HG02885 (cell line): ENCODE measurements around the gene KSR1.
"Not testable (repeated sequence)": the region's sequence is repeated elsewhere in the genome, so short reads cannot be mapped to it uniquely, and the experiment has no call there.

Experiments
- ATAC-seq: cut with Tn5 transposase; IDR thresholded peaks from one replicate; pipeline ENCODE4 v1.9.1; 2021; ENCODE audit warnings: mild to moderate bottlenecking; ENCODE audit not compliant: unreplicated experiment, poor library complexity

KSR1 gene

DNA sequence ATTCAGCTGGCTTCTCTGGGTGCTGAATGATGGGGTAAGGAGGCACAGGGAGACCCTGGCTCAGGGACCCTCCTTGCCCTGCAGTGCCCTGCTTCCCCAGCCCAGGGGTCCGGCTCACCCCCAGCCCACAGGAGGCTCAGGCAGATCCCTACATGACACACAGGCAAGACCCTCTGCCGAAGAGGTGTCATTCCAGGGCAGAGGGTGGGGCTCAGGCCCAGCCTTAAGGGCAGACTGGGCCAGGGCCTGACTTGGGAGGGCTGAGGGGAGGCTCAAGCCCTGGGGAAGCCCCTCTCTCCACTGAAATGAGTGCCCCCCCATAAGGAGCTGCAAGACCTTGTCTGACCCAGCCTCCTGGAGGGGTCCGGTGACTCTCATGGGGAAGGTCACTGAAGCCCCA, 30.3 kb upstream of the KSR1 start:
- no peak for ATAC-seq

DNA sequence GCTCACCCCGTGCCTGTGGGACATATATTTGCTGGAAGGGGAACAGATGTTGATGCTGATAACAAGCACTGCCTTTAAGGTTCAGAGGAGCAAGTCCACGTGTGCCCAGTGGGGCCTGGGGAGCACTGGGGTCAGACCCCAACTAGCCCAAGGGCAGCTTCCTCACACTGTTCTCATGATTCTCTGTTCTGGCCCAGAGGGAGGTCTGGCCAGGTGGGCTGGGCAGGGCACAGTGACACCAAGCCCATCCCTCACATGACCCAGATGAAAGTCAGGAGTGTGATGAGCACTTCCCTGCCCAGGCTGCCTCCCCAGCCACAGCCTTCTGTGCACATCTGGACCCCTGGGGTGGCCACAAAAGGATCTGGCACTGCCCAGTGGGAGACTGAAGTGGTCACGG, 29.8 kb upstream of the KSR1 start:
- ATAC-seq = not testable (repeated sequence)

DNA sequence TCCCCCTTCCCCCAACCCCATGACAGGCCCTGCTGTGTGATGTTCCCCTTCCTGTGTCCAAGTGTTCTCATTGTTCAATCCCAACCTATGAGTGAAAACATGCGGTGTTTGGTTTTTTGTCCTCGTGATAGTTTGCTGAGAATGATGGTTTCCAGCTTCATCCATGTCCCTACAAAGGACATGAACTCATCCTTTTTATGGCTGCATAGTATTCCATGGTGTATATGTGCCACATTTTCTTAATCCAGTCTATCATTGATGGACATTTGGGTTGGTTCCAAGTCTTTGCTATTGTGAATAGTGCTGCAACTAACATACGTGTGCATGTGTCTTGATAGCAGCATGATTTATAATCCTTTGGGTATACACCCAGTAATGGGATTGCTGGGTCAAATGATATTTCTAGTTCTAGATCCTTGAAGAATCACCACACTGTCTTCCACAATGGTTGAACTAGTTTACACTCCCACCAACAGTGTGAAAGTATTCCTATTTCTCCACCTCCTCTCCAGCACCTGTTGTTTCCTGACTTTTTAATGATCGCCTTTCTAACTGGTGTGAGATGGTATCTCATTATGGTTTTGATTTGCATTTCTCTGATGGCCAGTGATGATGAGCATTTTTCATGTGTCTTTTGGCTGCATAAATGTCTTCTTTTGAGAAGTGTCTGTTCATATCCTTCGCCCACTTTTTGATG, 28.9 kb upstream of the KSR1 start:
- ATAC-seq = not testable (repeated sequence)

DNA sequence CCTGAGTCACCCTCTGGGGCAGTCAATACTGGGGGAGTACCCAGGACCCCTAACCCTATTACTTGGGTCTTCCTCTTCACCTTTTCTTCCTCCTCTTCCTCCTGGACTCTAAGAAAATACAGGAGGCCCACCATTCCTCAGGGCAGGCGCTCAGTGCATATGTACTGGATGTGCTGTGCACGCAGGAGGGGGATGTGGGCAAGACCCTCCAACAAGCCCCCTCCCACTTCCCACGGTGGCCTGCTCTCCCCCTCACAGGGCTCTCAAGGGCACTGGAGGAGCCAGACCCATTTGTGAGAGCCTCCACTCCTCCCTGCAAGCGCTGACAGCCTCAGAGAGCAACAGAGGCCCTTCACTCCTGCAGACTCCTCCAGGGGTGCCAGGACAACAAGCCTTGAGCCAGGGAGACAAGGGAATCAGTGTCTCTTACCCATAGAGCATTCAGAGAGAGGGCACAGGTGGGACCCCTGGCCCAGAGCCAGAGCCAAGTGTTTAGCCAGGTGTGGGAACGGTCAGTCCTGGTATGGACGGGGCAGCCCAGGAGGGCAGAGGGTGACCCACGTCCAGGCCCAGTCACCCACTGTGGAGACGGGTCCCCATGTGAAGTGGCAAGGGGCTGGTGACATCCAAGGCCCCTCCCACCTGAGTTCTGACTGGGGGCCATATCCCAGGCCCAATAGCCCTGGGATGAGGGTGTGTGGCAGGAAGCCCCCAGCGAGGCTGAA, 27.3 kb upstream of the KSR1 start:
- no peak for ATAC-seq

DNA sequence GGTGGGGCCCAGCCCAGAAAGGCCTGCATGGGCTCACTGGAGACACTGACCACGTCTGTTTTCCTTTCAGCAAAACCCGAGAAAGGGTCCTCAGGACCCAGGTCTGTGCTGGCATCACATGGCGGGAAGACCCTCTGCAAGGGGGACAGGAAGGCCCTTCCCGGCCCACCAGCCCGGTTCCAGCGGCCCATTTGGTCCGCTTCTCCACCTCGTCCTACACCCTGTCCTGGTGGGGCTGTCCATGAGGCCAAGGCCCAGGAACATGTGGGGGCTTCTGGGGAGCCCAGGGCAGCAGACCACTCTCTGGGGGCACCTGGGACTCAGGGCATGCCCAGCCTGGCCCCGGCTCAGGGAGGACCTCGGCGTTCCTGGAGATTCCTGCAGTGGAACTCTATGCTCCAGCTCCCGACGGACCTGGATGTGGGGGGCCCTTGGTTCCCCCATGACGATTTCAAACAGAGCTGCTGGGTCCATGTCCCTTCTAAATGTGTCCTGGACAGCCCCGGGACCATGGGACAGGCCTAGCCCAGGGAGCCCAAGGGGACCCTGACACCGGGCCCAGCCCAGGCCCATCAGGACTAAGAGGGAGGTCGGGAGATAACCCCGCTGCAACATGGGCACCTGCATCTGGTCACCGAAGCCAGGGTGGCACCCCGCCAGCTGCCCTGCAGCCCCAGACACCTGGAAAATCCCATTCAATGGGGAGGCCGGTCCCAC, 26.4 kb upstream of the KSR1 start:
- no peak for ATAC-seq

DNA sequence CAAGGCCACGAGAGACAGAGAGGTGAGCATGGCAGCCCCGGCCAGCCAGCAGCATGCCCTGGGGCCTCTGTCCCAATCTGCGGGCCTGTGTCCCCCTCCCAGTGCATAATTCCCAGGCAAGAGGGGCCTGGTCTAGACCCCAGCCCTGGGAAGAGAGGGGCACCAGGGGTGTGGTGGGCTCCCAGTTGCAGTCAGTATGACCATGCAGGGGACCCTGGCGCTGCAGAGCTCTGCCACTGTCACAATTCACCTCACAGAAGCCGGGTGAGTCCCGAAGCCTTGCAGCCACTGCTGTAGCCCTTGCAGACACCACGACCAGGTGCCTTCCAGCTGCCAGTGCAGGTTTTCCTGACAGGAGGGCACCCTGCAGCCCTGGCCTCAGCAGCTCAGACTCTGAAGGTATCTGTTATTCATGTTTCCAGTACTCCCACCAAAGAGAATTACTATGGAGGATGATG, 25.8 kb upstream of the KSR1 start:
- ATAC-seq = no peak

DNA sequence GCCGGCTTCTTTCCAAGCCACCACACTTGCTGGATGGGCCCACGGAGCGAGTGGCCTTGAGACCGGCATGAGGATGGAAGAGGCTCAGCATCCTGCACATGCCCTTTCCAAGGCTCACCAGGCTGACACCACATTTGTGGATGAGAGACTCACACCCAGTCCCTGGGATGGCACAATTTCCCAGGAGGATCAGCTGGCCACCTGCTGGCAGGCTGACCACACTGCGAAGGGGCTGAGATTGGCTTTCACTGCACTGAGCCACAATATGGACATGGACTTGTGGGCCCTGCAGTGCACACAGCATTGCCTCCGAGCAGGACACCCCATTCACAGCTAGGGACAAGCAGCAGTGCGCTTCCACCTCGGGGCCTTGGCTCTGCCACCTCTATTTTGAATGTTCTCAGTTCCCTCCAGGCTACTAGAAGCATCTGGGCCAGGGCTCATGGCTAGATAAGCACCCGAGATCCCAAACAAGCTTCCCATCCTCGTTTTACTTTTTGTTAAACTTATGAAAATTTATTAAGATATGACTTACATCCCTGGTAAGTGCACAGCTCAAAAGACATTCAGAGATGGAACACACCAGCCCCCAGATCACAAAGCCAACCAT, 25.3 kb upstream of the KSR1 start:
- ATAC-seq = no peak

DNA sequence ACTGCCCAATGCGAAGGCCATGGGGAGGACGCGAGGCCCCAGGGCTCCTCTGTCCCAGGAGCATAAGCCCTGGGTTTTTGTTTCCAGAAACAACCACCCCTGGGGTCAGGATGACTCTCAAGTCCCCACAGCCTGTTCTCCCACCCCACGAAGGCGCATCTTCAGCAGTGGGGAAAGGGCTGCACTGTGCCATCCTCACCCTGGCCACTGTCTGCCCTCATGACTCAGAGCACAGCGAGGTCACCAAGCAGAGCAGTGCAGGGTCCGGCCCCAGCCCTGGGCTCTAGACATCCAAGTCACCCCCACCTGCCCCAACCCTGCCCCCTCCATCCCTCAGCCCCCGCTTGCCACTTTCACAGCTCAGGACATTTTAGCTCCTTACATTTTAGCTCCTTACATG, 22.7 kb upstream of the KSR1 start:
- no peak for ATAC-seq

DNA sequence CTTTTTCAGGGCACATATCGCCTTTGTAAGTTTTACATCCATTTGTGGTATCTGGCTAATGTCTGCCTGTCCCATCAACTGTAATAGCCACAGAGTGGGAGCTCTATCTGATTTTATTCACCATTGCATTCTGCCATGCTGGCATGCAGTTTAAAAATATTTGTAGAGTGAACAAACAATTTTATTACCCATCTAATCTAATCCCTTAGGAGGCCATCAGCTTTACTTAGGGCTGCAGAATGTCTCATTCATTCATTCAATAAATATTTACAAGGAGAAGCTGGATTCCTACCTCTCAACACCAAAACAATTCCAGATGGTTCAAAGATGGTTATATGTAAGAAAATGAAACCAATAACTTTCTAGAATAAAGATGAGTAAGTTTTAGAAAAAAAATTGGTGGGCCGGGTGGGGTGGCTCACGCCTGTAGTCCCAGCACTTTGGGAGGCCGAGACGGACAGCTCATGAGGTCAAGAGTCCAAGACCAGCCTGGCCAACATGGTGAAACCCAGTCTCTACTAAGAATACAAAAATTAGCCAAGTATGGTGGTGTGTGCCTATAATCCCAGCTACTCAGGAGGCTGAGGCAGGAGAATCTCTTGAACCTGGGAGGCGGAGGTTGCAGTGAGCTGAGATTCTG, 20.7 kb upstream of the KSR1 start:
- ATAC-seq = not testable (repeated sequence)

DNA sequence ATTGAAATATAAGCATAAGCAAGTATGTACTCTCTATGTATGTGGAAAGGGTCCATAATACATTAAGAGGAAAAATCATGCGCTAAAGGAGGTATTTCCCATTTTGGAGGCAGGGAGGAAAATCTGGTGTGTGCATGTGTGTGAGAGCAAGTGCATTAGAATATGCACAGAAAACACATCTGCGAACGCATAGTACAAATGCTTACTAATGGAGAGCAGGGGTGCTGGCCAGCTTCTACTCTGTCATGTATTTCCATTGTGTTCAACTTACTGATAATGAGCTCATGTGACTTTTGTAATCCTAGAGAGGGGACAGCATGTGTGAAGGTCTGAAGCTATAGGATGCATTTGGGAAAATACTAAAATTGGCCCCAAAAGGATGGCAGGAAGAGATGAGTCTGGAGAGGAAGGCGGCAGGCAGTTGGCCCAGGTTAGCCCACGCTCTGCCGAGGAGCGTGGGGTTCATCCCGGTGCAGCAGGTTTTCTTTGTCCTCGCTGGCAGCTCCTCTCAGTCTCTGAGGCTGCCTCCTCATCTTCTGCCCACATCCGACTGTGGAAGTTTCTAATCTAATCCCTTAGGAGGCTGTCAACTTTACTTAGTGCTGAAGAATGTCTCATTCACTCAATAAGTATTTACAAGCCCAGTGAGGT, 17.8 kb upstream of the KSR1 start:
- no peak for ATAC-seq

DNA sequence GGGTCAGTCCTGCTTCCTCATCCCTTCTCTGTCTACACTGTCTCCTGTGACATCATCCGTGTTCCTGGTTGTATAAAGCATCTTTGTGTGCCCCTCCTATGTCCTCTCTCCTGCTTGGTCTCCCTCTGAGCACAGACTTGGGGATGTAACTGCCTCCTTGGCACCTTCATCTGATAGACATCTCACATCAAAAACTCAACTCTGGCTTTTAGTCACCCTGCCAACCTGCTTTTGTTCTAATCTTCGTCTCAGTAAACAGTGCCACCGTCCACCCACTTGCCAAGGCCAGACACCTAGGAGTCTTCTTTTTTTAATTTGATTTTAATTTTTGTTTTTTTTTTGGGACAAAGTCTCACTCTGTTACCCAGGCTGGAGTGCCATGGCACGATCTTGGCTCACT, 16.9 kb upstream of the KSR1 start:
- ATAC-seq = no peak

DNA sequence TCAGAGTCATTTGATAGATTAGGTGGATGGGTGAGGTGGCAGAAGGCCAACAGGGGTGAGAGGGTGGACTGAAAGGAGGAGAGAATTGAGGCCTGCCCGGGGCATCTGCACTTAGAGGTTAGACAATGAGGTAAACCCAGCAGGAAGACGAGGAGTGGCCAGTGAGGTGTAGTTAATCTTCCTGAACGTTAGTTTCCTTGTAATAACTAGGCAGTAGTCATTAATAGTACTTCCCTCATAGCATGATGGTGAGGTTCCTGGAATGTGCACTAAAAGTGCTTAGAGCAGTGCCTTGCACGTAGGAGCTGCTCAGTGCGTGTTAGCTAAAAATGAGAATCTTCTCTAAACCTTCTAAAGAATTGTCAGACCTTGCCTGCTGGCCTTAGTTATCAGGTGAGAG, 13.5 kb upstream of the KSR1 start:
- no peak for ATAC-seq

DNA sequence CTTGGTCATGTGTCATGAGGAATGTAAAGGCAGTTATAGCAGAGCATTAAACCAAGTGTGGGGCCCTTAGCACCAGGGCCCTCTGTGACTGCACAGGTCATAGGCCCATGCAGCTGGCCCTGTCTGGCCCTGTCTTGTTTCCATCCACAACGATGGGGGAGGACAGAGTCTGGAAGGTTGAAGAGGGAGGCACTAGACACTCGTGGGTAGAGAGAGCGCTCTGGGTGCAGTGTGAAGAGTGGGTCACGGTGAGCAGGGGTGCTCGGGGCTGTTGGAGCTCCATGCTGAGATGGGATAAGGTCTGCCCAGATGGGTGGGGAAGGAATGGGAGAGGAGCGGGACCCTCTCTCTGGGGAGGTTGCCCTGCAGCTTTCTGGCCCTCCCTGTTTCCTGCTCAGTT, 12.8 kb upstream of the KSR1 start:
- ATAC-seq = no peak

DNA sequence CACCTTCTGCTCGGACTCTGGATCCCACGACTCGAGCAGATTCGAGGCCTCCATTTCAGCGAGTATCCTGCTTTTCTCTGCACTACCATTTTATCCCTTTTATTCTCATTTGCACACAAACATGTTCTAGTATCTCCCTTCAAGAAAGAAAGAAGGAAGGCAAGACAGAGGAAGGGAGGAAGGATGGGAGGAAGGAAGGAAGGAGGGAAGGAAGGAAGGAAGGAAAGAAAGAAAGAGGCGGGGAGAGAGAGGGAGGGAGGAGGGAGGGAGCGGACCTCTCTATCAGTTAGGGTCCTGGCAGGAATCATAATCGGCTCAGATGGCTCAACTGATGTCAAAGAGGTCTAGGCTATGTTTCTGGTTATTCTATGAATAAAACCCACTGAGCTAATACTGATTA, 10.3 kb upstream of the KSR1 start:
- no peak for ATAC-seq

DNA sequence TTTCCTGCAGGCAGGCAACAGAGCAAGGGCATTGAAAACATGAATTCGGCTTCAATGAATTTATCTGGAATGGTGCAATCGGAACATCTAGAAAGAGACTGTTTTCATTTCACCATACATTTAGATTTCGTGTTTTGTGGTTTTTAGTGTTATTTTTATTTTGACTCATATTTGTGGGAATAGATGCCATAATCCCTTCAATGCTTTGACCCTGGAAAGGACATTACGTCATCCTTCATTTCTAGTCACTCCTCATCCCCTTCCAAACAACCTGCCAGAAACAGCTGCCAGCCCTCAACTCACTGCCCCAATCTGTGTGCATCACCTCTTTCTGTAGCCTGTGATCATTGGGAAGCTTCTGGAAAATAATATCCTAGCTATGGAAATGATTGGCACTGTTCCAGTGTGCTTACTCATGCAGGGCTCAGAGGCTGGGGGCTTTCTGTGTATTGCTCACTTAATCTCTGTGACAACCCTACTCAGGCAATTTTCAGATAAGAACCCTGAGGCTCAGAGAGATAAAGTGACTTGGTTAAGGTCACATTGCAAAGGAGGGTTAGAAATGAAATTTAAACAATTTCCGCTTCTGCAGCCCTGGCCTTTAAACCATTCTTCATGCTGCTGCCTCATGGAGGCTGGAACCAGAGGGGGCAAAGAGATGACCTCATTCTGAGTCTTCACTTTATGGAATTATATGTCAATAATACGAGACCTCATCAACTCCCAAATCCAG, 9.5 kb upstream of the KSR1 start:
- no peak for ATAC-seq

DNA sequence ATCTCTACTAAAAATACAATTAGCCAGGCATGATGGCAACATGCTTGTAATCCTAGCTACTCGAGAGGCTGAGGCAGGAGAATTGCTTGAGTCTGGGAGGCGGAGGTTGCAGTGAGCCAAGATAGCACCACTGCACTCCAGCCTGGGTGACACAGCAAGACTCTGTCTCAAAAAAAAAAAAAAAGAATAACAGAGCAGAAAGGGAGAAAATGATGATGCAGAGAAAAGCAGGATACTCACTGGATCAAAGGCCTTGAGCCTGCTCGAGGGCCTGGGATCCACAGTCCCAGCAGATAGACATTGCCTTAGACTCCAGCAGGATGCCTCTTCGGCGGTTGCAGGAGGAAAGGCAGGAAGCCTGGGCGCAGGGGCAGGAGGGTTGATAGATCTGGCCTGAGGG, 7.7 kb upstream of the KSR1 start:
- ATAC-seq = not testable (repeated sequence)

DNA sequence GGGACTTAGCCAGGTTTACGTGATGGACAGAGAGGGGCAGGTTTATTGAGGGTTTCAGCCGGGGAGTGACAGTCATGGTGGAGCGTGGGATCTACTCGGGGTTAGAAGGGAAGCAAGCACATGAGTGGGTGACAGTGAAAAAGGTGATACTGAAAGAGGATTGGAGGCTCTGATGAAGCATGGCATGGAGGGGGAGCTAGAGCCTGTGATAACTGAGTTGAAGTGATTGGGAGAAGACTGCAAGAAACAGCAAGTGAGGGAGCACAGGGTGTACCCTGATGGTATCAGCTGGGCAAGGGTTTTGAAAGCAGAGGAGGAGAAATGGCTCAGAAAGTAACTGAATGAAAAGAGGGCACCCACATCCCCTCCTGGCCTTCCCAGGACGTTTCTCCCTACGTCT, 6.7 kb upstream of the KSR1 start:
- no peak for ATAC-seq

DNA sequence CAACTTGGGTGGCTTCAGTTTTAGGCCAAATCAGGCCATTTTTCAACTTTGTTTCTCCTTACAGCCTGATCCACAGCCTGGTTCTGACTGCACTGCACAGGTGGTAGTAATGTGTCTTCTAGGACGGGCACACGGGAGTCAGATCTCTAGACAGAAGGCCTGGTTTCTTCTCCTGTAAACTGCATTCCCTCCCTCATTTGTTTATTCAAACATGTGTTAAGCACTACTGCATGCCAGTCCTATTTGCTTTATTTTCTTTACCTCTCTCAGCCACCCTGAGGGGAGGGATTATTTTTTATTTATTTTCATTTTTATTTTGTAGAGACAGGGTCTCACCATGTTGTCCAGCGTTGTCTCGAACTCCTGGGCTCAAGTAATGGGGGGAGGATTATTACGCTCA, 6.3 kb upstream of the KSR1 start:
- ATAC-seq = no peak

DNA sequence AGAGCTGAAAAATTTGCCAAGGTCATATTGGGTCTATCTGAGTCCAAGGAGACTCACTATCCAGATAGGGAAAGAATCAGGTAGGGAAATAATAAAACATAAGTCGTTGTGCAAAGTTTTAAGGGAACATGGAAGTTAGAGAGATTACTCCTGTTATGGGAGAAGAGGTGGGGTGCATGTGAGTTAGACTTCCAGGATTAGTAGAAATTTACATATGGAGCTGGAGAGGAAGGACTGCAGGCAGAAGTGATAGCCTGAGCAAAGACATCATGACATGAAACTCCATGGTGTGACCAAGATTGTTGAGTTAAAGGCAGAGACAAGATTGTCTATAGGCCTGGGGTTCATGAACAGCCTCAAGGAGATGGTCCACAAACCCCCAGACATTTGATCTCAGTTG, 5.8 kb upstream of the KSR1 start:
- no peak for ATAC-seq
